ENCODE results near the gene IRAK1.

DNA sequence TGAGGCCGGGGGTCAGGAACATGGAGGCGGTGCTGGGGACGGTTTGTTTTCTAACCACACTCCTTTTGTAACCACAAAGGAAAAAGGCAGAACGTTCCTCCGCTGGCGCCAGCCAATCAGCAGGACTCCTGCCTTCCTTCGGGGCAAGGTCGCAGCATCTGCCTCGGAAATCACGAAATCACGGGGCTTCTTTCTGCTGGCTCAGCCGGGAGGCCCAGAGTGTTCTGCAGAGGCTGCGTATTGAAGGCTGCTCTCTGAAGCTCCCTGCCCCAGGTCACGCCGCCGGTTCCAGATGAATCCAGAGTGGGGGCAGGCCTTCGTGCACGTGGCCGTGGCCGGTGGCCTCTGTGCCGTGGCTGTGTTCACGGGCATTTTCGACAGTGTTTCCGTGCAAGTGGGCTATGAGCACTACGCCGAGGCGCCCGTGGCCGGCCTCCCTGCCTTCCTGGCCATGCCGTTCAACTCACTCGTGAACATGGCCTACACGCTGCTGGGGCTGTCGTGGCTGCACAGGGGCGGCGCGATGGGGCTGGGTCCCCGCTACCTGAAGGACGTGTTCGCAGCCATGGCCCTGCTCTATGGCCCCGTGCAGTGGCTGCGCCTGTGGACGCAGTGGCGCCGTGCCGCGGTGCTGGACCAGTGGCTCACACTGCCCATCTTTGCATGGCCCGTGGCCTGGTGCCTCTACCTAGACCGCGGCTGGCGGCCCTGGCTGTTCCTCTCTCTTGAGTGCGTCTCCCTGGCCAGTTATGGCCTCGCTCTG, 37.8 kb downstream of the IRAK1 start:
- no peak for TF ChIP-seq CTCF (optimal IDR thresholded peaks at IDR 0.05 in 1 of 3, IDR thresholded peaks at IDR 0.05 in 1 of 3, conservative IDR thresholded peaks at IDR 0.05 in 1 of 3; ENCODE audit: extremely low read depth in 1 of 3, insufficient read depth in 2 of 3, low read length in 3 of 3)
- TF ChIP-seq EZH2 (IDR thresholded peaks at IDR 0.05; ENCODE audit: low read length) = no peak

Measured in keratinocyte (primary cell).